HG03565 (cell line): ENCODE results near the gene GTSE1.

Source experiments
- ATAC-seq: cut with Tn5 transposase; IDR thresholded peaks from one replicate; pipeline ENCODE4 v1.9.1; 2021; ENCODE audit warnings: mild to moderate bottlenecking, moderate library complexity; ENCODE audit not compliant: unreplicated experiment

Gene GTSE1

GRCh38 chr22:46362934-46363515 is 66.4 kb downstream of the GTSE1 start:
- no peak for ATAC-seq

GRCh38 chr22:46363611-46364321 is 67.1 kb downstream of the GTSE1 start:
- no peak for ATAC-seq

GRCh38 chr22:46364341-46365165 is 67.9 kb downstream of the GTSE1 start:
- no peak for ATAC-seq

GRCh38 chr22:46365166-46365624 is 68.5 kb downstream of the GTSE1 start:
- ATAC-seq: no peak

- no peak for ATAC-seq
These were observed 69.7 kb downstream of the GTSE1 start for GRCh38 chr22:46366327-46366731.

GRCh38 chr22:46366801-46367706 is 70.4 kb downstream of the GTSE1 start:
- no peak for ATAC-seq

GRCh38 chr22:46367707-46368191 is 71.1 kb downstream of the GTSE1 start:
- ATAC-seq: no peak

GRCh38 chr22:46368422-46368821 is 71.8 kb downstream of the GTSE1 start:
- ATAC-seq: no peak

- no peak for ATAC-seq
These were observed 72.4 kb downstream of the GTSE1 start for GRCh38 chr22:46368871-46369715.

- ATAC-seq: no peak
These were observed 73.3 kb downstream of the GTSE1 start for GRCh38 chr22:46369716-46370583.

- no peak for ATAC-seq
These were observed 74.1 kb downstream of the GTSE1 start for GRCh38 chr22:46370584-46371291.

GRCh38 chr22:46371623-46372226 is 75.1 kb downstream of the GTSE1 start:
- ATAC-seq: no peak

- no peak for ATAC-seq
These were observed 76.0 kb downstream of the GTSE1 start for GRCh38 chr22:46372686-46373085.

- ATAC-seq: no peak
These were observed 76.5 kb downstream of the GTSE1 start for GRCh38 chr22:46373159-46373558.

GRCh38 chr22:46373921-46374662 is 77.4 kb downstream of the GTSE1 start:
- ATAC-seq: no peak

- ATAC-seq: no peak
These were observed 78.2 kb downstream of the GTSE1 start for GRCh38 chr22:46374663-46375474.
